Nephron (organoid): ENCODE measurements around the gene LRRIQ4.

Experiments
- H3K27ac Mint-ChIP-seq, 3 experiments: 2 replicates each; pipeline ENCODE4 v1.8.0; 2020; ENCODE audit warnings: mixed read lengths in 3 of 3, mild to moderate bottlenecking in 2 of 3, moderate library complexity in 1 of 3
- H3K27me3 Mint-ChIP-seq: 2 replicates; pipeline ENCODE4 v1.8.0; 2021; ENCODE audit warnings: low read depth, mild to moderate bottlenecking, moderate library complexity, mixed read lengths
- H3K36me3 Mint-ChIP-seq: 2 replicates; pipeline ENCODE4 v1.8.0; 2020; ENCODE audit warnings: low read depth, mixed read lengths
- H3K4me1 Mint-ChIP-seq: 2 replicates; pipeline ENCODE4 v1.8.0; 2020; ENCODE audit warnings: mixed read lengths
- H3K4me3 Mint-ChIP-seq, 3 experiments: 2 replicates each; pipeline ENCODE4 v1.8.0; 2020; ENCODE audit warnings: mild to moderate bottlenecking in 3 of 3, mixed read lengths in 3 of 3, moderate library complexity in 2 of 3
- H3K9me3 Mint-ChIP-seq: 2 replicates; pipeline ENCODE4 v1.8.0; 2020; ENCODE audit warnings: mixed read lengths
- TF ChIP-seq, protein P1 (sequence below), 3 experiments: fragments of 200-600 bp; sonication (generic); IDR thresholded peaks; one replicate each; pipeline ENCODE4 v1.5.0; 2021; ENCODE audit warnings: antibody characterized with exemption in 3 of 3; ENCODE audit not compliant: unreplicated experiment in 3 of 3

The LRRIQ4 gene

DNA sequence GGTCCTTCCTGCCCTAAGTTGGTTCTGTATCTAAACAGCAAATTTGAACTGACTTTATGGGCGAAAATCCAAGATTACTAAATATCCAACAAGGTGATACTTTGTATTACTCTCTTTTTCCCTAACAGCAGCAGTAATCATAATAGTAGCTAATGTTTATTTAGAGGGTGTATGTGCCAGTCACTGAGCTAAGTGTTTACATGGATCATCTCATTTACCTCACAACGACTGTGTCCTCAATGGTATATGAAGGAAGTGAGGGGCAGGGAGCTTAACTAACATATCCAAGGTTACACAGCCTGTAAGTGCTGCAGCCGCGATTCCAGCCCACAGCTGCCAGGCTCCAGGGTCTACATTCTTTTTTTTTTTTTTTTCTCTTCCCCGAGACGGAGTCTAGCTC lies 10.3 kb downstream of the LRRIQ4 start:
- no peaks in the 10 kb centered on the region for H3K9me3 Mint-ChIP-seq
- H3K27ac Mint-ChIP-seq = no peak overlapping the region
- TF ChIP-seq, protein P1, sequence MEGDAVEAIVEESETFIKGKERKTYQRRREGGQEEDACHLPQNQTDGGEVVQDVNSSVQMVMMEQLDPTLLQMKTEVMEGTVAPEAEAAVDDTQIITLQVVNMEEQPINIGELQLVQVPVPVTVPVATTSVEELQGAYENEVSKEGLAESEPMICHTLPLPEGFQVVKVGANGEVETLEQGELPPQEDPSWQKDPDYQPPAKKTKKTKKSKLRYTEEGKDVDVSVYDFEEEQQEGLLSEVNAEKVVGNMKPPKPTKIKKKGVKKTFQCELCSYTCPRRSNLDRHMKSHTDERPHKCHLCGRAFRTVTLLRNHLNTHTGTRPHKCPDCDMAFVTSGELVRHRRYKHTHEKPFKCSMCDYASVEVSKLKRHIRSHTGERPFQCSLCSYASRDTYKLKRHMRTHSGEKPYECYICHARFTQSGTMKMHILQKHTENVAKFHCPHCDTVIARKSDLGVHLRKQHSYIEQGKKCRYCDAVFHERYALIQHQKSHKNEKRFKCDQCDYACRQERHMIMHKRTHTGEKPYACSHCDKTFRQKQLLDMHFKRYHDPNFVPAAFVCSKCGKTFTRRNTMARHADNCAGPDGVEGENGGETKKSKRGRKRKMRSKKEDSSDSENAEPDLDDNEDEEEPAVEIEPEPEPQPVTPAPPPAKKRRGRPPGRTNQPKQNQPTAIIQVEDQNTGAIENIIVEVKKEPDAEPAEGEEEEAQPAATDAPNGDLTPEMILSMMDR (IDR thresholded peaks at IDR 0.05; ENCODE audit: unreplicated experiment in 3 of 3) = no peak
- peaks cover 3% of the 10 kb centered on the region for H3K27me3 Mint-ChIP-seq
- no peaks in the 10 kb centered on the region for H3K4me1 Mint-ChIP-seq
- H3K4me3 Mint-ChIP-seq = no peak overlapping the region
- no peaks in the 10 kb centered on the region for H3K36me3 Mint-ChIP-seq

DNA sequence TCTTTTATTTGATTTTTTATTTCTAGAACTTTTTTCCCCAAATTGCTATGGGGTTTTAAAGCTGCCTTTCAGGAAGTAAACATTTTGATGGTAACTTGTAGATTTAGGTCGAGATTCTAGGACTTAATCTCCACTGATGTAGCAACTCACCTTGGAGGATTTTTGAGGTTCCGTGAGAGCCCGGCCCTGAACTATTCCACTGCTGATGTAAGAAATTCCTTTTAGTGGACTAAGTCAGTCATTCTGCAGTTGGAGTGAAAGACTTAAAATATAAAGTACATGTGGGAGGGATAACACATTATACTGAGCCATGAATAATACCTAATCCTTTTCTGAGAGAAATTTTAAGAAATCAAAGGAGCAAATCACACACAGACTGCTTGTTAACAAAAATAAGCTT lies 12.6 kb downstream of the LRRIQ4 start:
- TF ChIP-seq, protein P1 (IDR thresholded peaks at IDR 0.05; ENCODE audit: unreplicated experiment in 3 of 3) = no peak
- Mint-ChIP-seq H3K27me3 (peaks cover 3% of the 10 kb centered on the region), H3K4me1 (no peaks in the 10 kb centered on the region), H3K9me3 (no peaks in the 10 kb centered on the region), H3K4me3 (no peak overlapping the region), H3K27ac (no peak overlapping the region), H3K36me3 (no peaks in the 10 kb centered on the region)

DNA sequence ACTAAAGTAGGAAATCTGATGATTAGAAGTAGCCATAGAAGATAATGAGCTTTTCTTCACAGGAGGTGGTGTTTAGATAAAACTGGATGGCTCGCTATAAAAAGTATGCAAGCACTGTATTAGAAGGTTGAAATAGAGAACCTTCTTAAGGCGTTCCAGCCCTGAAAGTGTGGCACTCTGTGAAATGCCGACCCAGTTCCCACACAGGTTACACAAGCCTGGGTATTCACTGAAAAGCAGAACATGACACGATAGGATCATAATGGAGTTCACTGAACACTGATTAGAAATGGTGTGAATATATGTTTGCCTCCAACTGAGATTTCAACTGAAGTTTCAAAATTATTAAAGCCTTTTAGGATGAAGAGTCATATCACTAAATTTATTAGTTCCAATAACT lies 15.0 kb downstream of the LRRIQ4 start:
- TF ChIP-seq, protein P1 (IDR thresholded peaks at IDR 0.05; ENCODE audit: unreplicated experiment in 3 of 3) = no peak

DNA sequence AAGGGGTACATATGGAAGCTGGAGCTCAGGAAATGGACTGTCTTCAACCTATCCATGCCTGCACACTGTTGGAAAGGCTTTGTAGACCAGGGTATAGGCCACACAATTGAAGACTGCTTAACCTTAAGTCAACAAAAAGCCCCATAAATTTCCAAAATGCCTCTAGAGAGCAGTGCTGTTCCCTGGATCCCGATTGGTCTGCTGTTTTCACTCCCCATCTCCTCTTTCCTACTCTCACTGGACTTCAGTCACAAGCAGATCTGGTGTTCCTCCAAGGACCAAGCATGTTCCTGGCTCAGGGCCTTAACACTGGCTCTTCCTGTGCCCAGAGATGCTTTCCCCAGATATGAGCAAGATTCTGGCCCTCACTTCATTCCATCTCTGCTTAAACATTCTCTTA lies 22.9 kb downstream of the LRRIQ4 start:
- no peak overlapping the region for H3K27ac Mint-ChIP-seq
- TF ChIP-seq, protein P1 (IDR thresholded peaks at IDR 0.05; ENCODE audit: unreplicated experiment in 3 of 3) = no peak
- H3K9me3 Mint-ChIP-seq = no peaks in the 10 kb centered on the region
- no peaks in the 10 kb centered on the region for H3K4me1 Mint-ChIP-seq
- no peak overlapping the region for H3K4me3 Mint-ChIP-seq
- H3K36me3 Mint-ChIP-seq = no peaks in the 10 kb centered on the region
- no peaks in the 10 kb centered on the region for H3K27me3 Mint-ChIP-seq

More for the DNA sequence above, 15.0 kb downstream of the LRRIQ4 start:
- no peak overlapping the region for H3K4me3 Mint-ChIP-seq
- H3K9me3 Mint-ChIP-seq = no peaks in the 10 kb centered on the region
- no peaks in the 10 kb centered on the region for H3K4me1 Mint-ChIP-seq
- peaks cover 3% of the 10 kb centered on the region for H3K27me3 Mint-ChIP-seq
- H3K36me3 Mint-ChIP-seq = no peaks in the 10 kb centered on the region
- H3K27ac Mint-ChIP-seq = no peak overlapping the region

DNA sequence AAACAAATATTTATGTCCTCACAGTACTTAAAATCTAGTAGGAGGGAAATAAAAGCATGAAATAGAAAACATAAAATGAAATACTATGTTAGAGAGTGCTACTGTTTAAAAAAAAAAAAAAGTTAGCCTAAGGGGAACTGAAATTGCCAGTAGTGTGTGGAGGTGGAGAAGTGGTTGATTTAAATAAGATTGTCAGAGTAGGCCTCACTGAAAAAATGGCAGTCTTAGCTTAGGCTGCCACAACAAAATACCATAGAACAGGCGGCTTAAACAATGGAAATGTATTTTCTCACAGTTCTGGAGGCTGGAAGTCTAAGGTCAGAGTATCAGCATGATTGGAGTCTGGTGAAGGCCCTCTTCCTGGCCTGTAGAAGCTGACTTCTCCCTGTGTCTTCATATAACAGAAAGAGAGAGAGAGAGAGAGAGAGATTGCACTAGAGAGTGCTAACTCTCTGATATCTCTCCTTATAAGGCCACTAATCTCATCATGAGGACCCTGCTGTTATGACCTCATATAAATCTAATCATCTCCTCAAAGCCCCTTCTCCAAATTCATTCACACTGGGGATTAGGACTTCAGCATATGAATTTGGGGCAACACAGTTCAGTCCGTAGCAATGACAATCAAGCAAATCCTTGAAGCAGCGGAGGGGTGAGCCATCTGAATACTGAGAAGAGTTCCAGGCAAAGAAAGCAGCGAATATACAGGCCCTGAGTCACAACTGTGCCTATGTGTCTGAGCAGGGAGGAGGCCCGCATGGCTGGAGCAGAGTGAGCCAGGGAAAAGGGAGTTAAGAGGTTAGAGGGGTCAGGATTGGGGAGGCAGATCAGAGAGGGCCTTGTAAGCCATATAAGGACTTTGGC lies 23.6 kb downstream of the LRRIQ4 start:
- Mint-ChIP-seq H3K4me3 (no peak overlapping the region), H3K27ac (peak overlapping the region in 1 of 3 experiments; percentile 22)
- TF ChIP-seq, protein P1 (IDR thresholded peaks at IDR 0.05; ENCODE audit: unreplicated experiment in 3 of 3) = no peak

DNA sequence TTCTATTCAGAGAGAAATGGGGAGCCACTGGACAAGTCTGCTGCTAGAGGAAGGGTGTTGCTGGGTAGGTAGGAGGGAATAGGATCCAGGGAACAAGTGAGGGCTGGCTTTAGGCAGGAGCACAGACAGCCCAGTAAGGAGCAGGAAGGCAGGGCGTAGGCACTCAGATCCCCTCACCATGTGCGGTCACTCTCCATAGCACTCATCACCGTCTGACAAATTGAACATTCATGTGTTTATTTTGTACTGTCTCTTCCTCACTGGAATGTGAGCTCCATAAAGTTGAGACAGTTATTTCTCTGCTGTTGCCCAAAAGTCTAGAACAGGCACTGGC lies 24.2 kb downstream of the LRRIQ4 start:
- Mint-ChIP-seq H3K27ac (peak overlapping the region in 1 of 3 experiments; percentile 22), H3K9me3 (no peaks in the 10 kb centered on the region), H3K27me3 (no peaks in the 10 kb centered on the region), H3K4me3 (no peak overlapping the region), H3K36me3 (no peaks in the 10 kb centered on the region), H3K4me1 (peaks cover 6% of the 10 kb centered on the region)
- TF ChIP-seq, protein P1 (IDR thresholded peaks at IDR 0.05; ENCODE audit: unreplicated experiment in 3 of 3) = no peak

More for the DNA sequence above, 23.6 kb downstream of the LRRIQ4 start:
- Mint-ChIP-seq H3K36me3 (no peaks in the 10 kb centered on the region), H3K9me3 (no peaks in the 10 kb centered on the region), H3K27me3 (no peaks in the 10 kb centered on the region), H3K4me1 (peaks cover 4% of the 10 kb centered on the region)
